ENCODE data around the gene SLC2A14. TPM values are rescaled to one million over a fixed set of nuclear protein-coding genes. Genes with fewer than 3 reads are reported as not detected.
"Not testable (repeated sequence)": the region's sequence is repeated elsewhere in the genome, so short reads cannot be mapped to it uniquely, and the experiment has no call there.

Gene SLC2A14
- total RNA-seq, 1 donor from 2014 or later = not detected

- peak; percentile 24 to 70 (median 57) for TF ChIP-seq CTCF (IDR thresholded peaks at IDR 0.05)
- intact Hi-C loops (cut with DNase I) = loop anchor here (10.0 kb wide), 1 partner anchor 132 kb away; no protein-coding TSS in a partner anchor
- Histone ChIP-seq H3K36me3 (no peaks in the 10 kb centered on the region), H3K4me3 (no peak overlapping the region), H3K4me1 (no peaks in the 10 kb centered on the region), H3K27me3 (no peaks in the 10 kb centered on the region), H3K9me3 (no peaks in the 10 kb centered on the region), H3K27ac (no peak overlapping the region)
- DNase-seq (ENCODE audit: low spot score in 2 of 2) = peak in 1 of 2 donors; percentile 73
Measured at GRCh38 chr12:7806863-7807487, 65.7 kb downstream of the SLC2A14 start.

- not testable (repeated sequence) for H3K4me3 ChIP-seq; H3K9me3 ChIP-seq; H3K36me3 ChIP-seq; DNase-seq (ENCODE audit: low spot score in 2 of 2); H3K27ac ChIP-seq; H3K4me1 ChIP-seq; H3K27me3 ChIP-seq
- intact Hi-C loops (cut with DNase I) = loop anchor here (10.0 kb wide), 1 partner anchor 132 kb away; no protein-coding TSS in a partner anchor
Measured at GRCh38 chr12:7806319-7806718, 66.4 kb downstream of the SLC2A14 start.

GRCh38 chr12:7801460-7801859, 71.3 kb downstream of the SLC2A14 start:
- no peaks in the 10 kb centered on the region for H3K36me3 ChIP-seq
- no peak for TF ChIP-seq CTCF (IDR thresholded peaks at IDR 0.05)
- H3K4me1 ChIP-seq = no peaks in the 10 kb centered on the region
- DNase-seq (ENCODE audit: low spot score in 2 of 2) = no peak
- no peaks in the 10 kb centered on the region for H3K27me3 ChIP-seq
- intact Hi-C loops (cut with DNase I) = loop anchor here (10.0 kb wide), 1 partner anchor 127 kb away; no protein-coding TSS in a partner anchor
- H3K27ac ChIP-seq = no peak overlapping the region
- no peak overlapping the region for H3K4me3 ChIP-seq
- H3K9me3 ChIP-seq = no peaks in the 10 kb centered on the region

- H3K4me1 ChIP-seq; H3K27ac ChIP-seq; intact Hi-C loops (cut with DNase I); H3K36me3 ChIP-seq; DNase-seq (ENCODE audit: low spot score in 2 of 2); H3K9me3 ChIP-seq; H3K27me3 ChIP-seq; H3K4me3 ChIP-seq: not testable (repeated sequence)
Measured at GRCh38 chr12:7798750-7799308, 73.9 kb downstream of the SLC2A14 start.

- Histone ChIP-seq H3K36me3 (no peaks in the 10 kb centered on the region), H3K4me1 (no peaks in the 10 kb centered on the region), H3K27me3 (no peaks in the 10 kb centered on the region), H3K9me3 (no peaks in the 10 kb centered on the region), H3K4me3 (no peak overlapping the region), H3K27ac (no peak overlapping the region)
- intact Hi-C loops (cut with DNase I) = no loop called here
- no peak for TF ChIP-seq CTCF (IDR thresholded peaks at IDR 0.05)
- no peak for DNase-seq (ENCODE audit: low spot score in 2 of 2)
Measured at GRCh38 chr12:7797698-7798398, 74.9 kb downstream of the SLC2A14 start.

- H3K27me3 ChIP-seq; H3K4me1 ChIP-seq; H3K27ac ChIP-seq; intact Hi-C loops (cut with DNase I); DNase-seq (ENCODE audit: low spot score in 2 of 2); H3K4me3 ChIP-seq; H3K9me3 ChIP-seq; H3K36me3 ChIP-seq: not testable (repeated sequence)
Measured at GRCh38 chr12:7797269-7797668, 75.4 kb downstream of the SLC2A14 start.

GRCh38 chr12:7793211-7793610, 79.5 kb downstream of the SLC2A14 start:
- no peak for DNase-seq (ENCODE audit: low spot score in 2 of 2)
- no peak overlapping the region for H3K27ac ChIP-seq
- intact Hi-C loops (cut with DNase I) = no loop called here

GRCh38 chr12:7788884-7789528, 83.7 kb downstream of the SLC2A14 start, which contains the start of gene NANOG:
Gene NANOG, plus strand, starts transcription at chr12:7789402. Its CDS starts 213 bp downstream, at chr12:7789615.
- H3K27ac ChIP-seq; intact Hi-C loops (cut with DNase I); H3K9me3 ChIP-seq; H3K27me3 ChIP-seq; H3K36me3 ChIP-seq; H3K4me3 ChIP-seq; H3K4me1 ChIP-seq; DNase-seq (ENCODE audit: low spot score in 2 of 2): not testable (repeated sequence)

More at GRCh38 chr12:7793211-7793610, 79.5 kb downstream of the SLC2A14 start:
- Histone ChIP-seq H3K27me3 (no peaks in the 10 kb centered on the region), H3K9me3 (no peaks in the 10 kb centered on the region), H3K36me3 (no peaks in the 10 kb centered on the region), H3K4me3 (no peak overlapping the region), H3K4me1 (no peaks in the 10 kb centered on the region)
- no peak for TF ChIP-seq CTCF (IDR thresholded peaks at IDR 0.05)
